IMR-90 (cell line): ENCODE data around the gene YPEL1. TPM values are rescaled to one million over a fixed set of nuclear protein-coding genes. Genes with fewer than 3 reads are reported as not detected.

ENCODE experiments used
- ATAC-seq: fragments of 200-7000 bp; cut with Tn5 transposase; 2 replicates; pipeline ENCODE4 v1.9.1; 2020; ENCODE audit warnings: low read depth, mild to moderate bottlenecking, moderate library complexity
- BruUV-seq: library from RNA; stranded (reverse); fragments of 400-500 nt; replicated peaks from 2 replicates; lab custom pipeline; 2021; lab: Mats Ljungman, UMichigan
- CTCF ChIA-PET: fragments of 300-600 bp; formaldehyde crosslinking; extraction: SDS; loops from one replicate; lab custom pipeline; 2021; ENCODE audit warnings: antibody characterized with exemption; lab: Yijun Ruan, JAX
- POLR2A ChIA-PET: fragments of 300-600 bp; sonication (Branson Sonifier 250); formaldehyde crosslinking; loops from one replicate; lab custom pipeline; 2022; ENCODE audit warnings: antibody characterized with exemption; ENCODE audit not compliant: unreplicated experiment; lab: Charles Lee
- DNase-seq: peaks from one replicate; pipeline ENCODE4 v3.0.0; 2013
- H2AFZ ChIP-seq: replicated peaks from 2 replicates; pipeline ENCODE3; 2013; ENCODE audit warnings: low read length, mild to moderate bottlenecking; ENCODE audit not compliant: poor library complexity
- H2AK5ac ChIP-seq: 2 replicates; pipeline ENCODE4 v1.6.1; 2013; ENCODE audit warnings: low read depth, low read length, inconsistent platforms
- H2AK9ac ChIP-seq: replicated peaks from 2 replicates; pipeline ENCODE3; 2013; ENCODE audit warnings: mild to moderate bottlenecking, low read depth, low read length, moderate library complexity; ENCODE audit not compliant: poor library complexity
- H2BK120ac ChIP-seq: 2 replicates; pipeline ENCODE4 v1.6.1; 2013; ENCODE audit warnings: low read depth, low read length, inconsistent platforms
- H2BK15ac ChIP-seq: 3 replicates; pipeline ENCODE4 v1.6.1; 2013; ENCODE audit warnings: low read depth, low read length, inconsistent platforms
- H2BK20ac ChIP-seq: 2 replicates; pipeline ENCODE4 v1.6.1; 2013; ENCODE audit warnings: low read depth, mild to moderate bottlenecking, inconsistent platforms, low read length, moderate library complexity
- H2BK5ac ChIP-seq: 2 replicates; pipeline ENCODE4 v1.6.1; 2013; ENCODE audit warnings: mild to moderate bottlenecking, low read depth, low read length, inconsistent platforms; ENCODE audit not compliant: poor library complexity, severe bottlenecking
- H3K14ac ChIP-seq: replicated peaks from 2 replicates; pipeline ENCODE4 v1.6.1; 2013; ENCODE audit warnings: low read depth, low read length, inconsistent platforms
- H3K18ac ChIP-seq: 2 replicates; pipeline ENCODE4 v1.6.1; 2013; ENCODE audit warnings: low read depth, low read length, control low read depth
- H3K23ac ChIP-seq: 2 replicates; pipeline ENCODE4 v1.6.1; 2013; ENCODE audit warnings: low read depth, low read length, inconsistent platforms
- H3K27ac ChIP-seq: 2 replicates; pipeline ENCODE4 v1.5.1; 2013; ENCODE audit warnings: mild to moderate bottlenecking, control low read depth, low read length; ENCODE audit not compliant: insufficient read depth
- H3K27me3 ChIP-seq: 2 replicates; pipeline ENCODE4 v1.6.1; 2013; ENCODE audit warnings: low read length; ENCODE audit not compliant: control insufficient read depth, insufficient read depth
- H3K36me3 ChIP-seq: 2 replicates; pipeline ENCODE4 v1.6.1; 2013; ENCODE audit warnings: low read length, mixed read lengths; ENCODE audit not compliant: control insufficient read depth, insufficient read depth
- H3K4ac ChIP-seq: 2 replicates; pipeline ENCODE4 v1.6.1; 2013; ENCODE audit warnings: low read depth, low read length, inconsistent platforms
- H3K4me1 ChIP-seq: 2 replicates; pipeline ENCODE4 v1.6.1; 2013; ENCODE audit warnings: low read length, mixed read lengths; ENCODE audit not compliant: control insufficient read depth, insufficient read depth
- H3K4me2 ChIP-seq: 2 replicates; pipeline ENCODE4 v1.6.1; 2013; ENCODE audit warnings: low read depth, mild to moderate bottlenecking, control low read depth, low read length, moderate library complexity
- H3K4me3 ChIP-seq: 2 replicates; pipeline ENCODE4 v1.5.1; 2013; ENCODE audit warnings: low read depth, mild to moderate bottlenecking, control low read depth, low read length, moderate library complexity; ENCODE audit not compliant: insufficient read depth
- H3K56ac ChIP-seq: 2 replicates; pipeline ENCODE4 v1.6.1; 2013; ENCODE audit warnings: low read length, inconsistent platforms; ENCODE audit not compliant: insufficient read depth; ENCODE audit errors: extremely low read depth
- H3K79me1 ChIP-seq, 2 experiments: 2 replicates each; pipeline ENCODE4 v1.6.1; 2013; ENCODE audit warnings: low read length in 2 of 2, inconsistent platforms in 1 of 2, low read depth in 1 of 2
- H3K9ac ChIP-seq: 2 replicates; pipeline ENCODE4 v1.6.1; 2013; ENCODE audit warnings: low read depth, low read length, control low read depth
- H3K9me1 ChIP-seq: 2 replicates; pipeline ENCODE4 v1.6.1; 2013; ENCODE audit warnings: low read length, inconsistent platforms; ENCODE audit not compliant: insufficient read depth
- H3K9me3 ChIP-seq: 2 replicates; pipeline ENCODE4 v1.6.1; 2013; ENCODE audit warnings: low read length; ENCODE audit not compliant: control insufficient read depth, insufficient read depth
- H4K20me1 ChIP-seq: 2 replicates; pipeline ENCODE4 v1.6.1; 2013; ENCODE audit warnings: low read length, inconsistent platforms; ENCODE audit not compliant: insufficient read depth
- H4K5ac ChIP-seq: 2 replicates; pipeline ENCODE4 v1.6.1; 2013; ENCODE audit warnings: mild to moderate bottlenecking, low read depth, low read length, control low read depth
- H4K8ac ChIP-seq, 2 experiments: 2 replicates each; pipeline ENCODE4 v1.6.1; 2013; ENCODE audit warnings: low read depth in 2 of 2, low read length in 2 of 2, control low read depth in 1 of 2, inconsistent platforms in 1 of 2
- H4K91ac ChIP-seq: 2 replicates; pipeline ENCODE4 v1.6.1; 2013; ENCODE audit warnings: low read depth, low read length, inconsistent platforms; ENCODE audit not compliant: insufficient read depth
- BHLHE40 ChIP-seq: fragments of 150-350 bp; IDR thresholded peaks from 2 replicates; pipeline ENCODE4 v1.6.1; 2016; ENCODE audit warnings: mild to moderate bottlenecking, low read depth, low read length
- CHD1 ChIP-seq: IDR thresholded peaks from 2 replicates; pipeline ENCODE4 v1.6.1; 2012; ENCODE audit warnings: low read depth, low read length, improper control_type of control experiment
- MAZ ChIP-seq: IDR thresholded peaks from 2 replicates; pipeline ENCODE4 v1.6.1; 2012; ENCODE audit warnings: low read depth, mild to moderate bottlenecking, low read length, improper control_type of control experiment, moderate library complexity, borderline replicate concordance
- RAD21 ChIP-seq: IDR thresholded peaks from 2 replicates; pipeline ENCODE4 v1.6.1; 2012; ENCODE audit warnings: low read length, improper control_type of control experiment
- RFX5 ChIP-seq: IDR thresholded peaks from 2 replicates; pipeline ENCODE4 v1.8.0; 2012; ENCODE audit warnings: low read depth, mild to moderate bottlenecking, low read length, moderate library complexity
- WGBS, 2 experiments: methylation state at CpG; one replicate each; pipeline versions ENCODE4 v1.1.5 to v1.1.7; 2013; ENCODE audit warnings: missing lambda C conversion rate in 2 of 2; ENCODE audit not compliant: insufficient read length in 1 of 2; ENCODE audit errors: extremely low coverage in 2 of 2; 5-methylcytosine and 5-hydroxymethylcytosine counted together
- dilution Hi-C: fragments of 300-500 bp; cut with HindIII; formaldehyde crosslinking; loops from one replicate; pipeline ENCODE4 v1.14.3; 2018; ENCODE audit warnings: low sequenced_read_pairs; ENCODE audit not compliant: unreplicated experiment
- in situ Hi-C: fragments of 300-500 bp; cut with MboI; formaldehyde crosslinking; loops from 3 replicates; pipeline ENCODE4 v1.14.3; 2019; ENCODE audit warnings: low sequenced_read_pairs, inconsistent platforms, mixed read lengths
- intact Hi-C: fragments of 100-400 bp; cut with micrococcal nuclease; formaldehyde crosslinking; loops from 2 replicates; pipeline ENCODE4 v1.10.0; 2022
- polyA plus RNA-seq, 3 experiments: library from polyadenylated mRNA; depleted of rRNA; stranded (reverse); fragments of >200 nt; gene quantifications; 2 replicates each; pipeline ENCODE4 v1.2.3, GENCODE V29; 2012; ENCODE audit warnings: low replicate concordance in 1 of 3
- total RNA-seq: library from RNA; depleted of rRNA; stranded (reverse); fragments of >200 nt; gene quantifications from 2 replicates; pipeline ENCODE4 v1.2.3, GENCODE V29; 2012
- TF ChIP-seq, protein P1 (sequence below): fragments of 150-350 bp; IDR thresholded peaks from 2 replicates; pipeline ENCODE4 v1.6.1; 2016; ENCODE audit warnings: low read depth, mild to moderate bottlenecking, low read length, moderate library complexity, borderline replicate concordance
- TF ChIP-seq, protein P2 (sequence below): conservative IDR thresholded peaks from 2 replicates; pipeline ENCODE4 v1.5.1; 2012; ENCODE audit warnings: mild to moderate bottlenecking, low read depth, low read length, improper control_type of control experiment

Gene YPEL1
- total and polyA plus RNA-seq, 2 of the 4 experiments (the other 2 are of a cell fraction): 0.72 to 1.3 TPM

DNA sequence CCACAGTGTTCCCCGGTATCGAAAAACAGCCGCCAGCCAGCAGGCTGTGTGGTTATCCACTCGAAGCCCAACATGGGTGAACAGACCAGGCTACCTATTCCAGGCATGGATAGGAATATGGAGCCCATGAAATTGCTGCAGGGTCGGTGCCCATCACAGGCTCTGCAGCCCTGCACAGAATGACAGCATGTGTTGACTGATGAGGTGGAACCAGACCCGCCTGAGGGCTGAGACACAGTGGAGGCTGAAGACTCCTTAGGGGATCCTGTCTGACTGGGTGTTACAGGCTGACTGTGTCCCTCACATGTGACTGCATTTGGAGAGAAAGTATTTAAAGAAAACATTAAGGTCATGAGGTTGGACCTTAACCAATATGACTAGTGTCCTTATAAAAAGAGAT lies 6.2 kb upstream of the YPEL1 start:
- no peaks in the 10 kb centered on the region; the same call in 1 of the 2 replicates for H4K20me1 ChIP-seq
- H2BK20ac ChIP-seq: no peak overlapping the region
- no peak overlapping the region for H2BK5ac ChIP-seq
- H3K79me1 ChIP-seq: no peaks in the 10 kb centered on the region
- no peak overlapping the region for H3K4me2 ChIP-seq
- H3K4ac ChIP-seq: no peak overlapping the region
- H3K14ac ChIP-seq: no peak overlapping the region
- no peak overlapping the region for H3K9ac ChIP-seq
- H2AK9ac ChIP-seq: no peak overlapping the region
- H2BK15ac ChIP-seq: no peak overlapping the region
- 90% methylated on average over 4 of the region's 6 CpGs; no CpG with 5 or more reads in 1 of the 2 experiments for WGBS, 2 experiments
- peaks cover 7% of the 10 kb centered on the region; the same call in 1 of the 2 replicates for H3K4me1 ChIP-seq
- no peak overlapping the region for H2AK5ac ChIP-seq
- no peaks in the 10 kb centered on the region for H3K9me3 ChIP-seq
- DNase-seq: no peak
- peaks cover 9% of the 10 kb centered on the region for H3K9me1 ChIP-seq
- H3K23ac ChIP-seq: no peak overlapping the region
- no peak for TF ChIP-seq CHD1
- no peak for TF ChIP-seq MAZ
- TF ChIP-seq RFX5: no peak
- TF ChIP-seq, protein P1, sequence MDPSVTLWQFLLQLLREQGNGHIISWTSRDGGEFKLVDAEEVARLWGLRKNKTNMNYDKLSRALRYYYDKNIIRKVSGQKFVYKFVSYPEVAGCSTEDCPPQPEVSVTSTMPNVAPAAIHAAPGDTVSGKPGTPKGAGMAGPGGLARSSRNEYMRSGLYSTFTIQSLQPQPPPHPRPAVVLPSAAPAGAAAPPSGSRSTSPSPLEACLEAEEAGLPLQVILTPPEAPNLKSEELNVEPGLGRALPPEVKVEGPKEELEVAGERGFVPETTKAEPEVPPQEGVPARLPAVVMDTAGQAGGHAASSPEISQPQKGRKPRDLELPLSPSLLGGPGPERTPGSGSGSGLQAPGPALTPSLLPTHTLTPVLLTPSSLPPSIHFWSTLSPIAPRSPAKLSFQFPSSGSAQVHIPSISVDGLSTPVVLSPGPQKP: no peak
- TF ChIP-seq RAD21: no peak
- TF ChIP-seq BHLHE40: no peak
- TF ChIP-seq, protein P2, sequence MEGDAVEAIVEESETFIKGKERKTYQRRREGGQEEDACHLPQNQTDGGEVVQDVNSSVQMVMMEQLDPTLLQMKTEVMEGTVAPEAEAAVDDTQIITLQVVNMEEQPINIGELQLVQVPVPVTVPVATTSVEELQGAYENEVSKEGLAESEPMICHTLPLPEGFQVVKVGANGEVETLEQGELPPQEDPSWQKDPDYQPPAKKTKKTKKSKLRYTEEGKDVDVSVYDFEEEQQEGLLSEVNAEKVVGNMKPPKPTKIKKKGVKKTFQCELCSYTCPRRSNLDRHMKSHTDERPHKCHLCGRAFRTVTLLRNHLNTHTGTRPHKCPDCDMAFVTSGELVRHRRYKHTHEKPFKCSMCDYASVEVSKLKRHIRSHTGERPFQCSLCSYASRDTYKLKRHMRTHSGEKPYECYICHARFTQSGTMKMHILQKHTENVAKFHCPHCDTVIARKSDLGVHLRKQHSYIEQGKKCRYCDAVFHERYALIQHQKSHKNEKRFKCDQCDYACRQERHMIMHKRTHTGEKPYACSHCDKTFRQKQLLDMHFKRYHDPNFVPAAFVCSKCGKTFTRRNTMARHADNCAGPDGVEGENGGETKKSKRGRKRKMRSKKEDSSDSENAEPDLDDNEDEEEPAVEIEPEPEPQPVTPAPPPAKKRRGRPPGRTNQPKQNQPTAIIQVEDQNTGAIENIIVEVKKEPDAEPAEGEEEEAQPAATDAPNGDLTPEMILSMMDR: no peak
- H3K4me3 ChIP-seq: no peak overlapping the region
- H2AFZ ChIP-seq: no peak overlapping the region
- H2BK120ac ChIP-seq: no peak overlapping the region
- no peak overlapping the region for H3K18ac ChIP-seq
- 0 out of 2 replicates have a peak, but pooled peaks cover 2% of the 10 kb centered on the region for H3K27me3 ChIP-seq
- intact Hi-C loops: no loop called here
- BruUV-seq: no TSS peak
- in situ Hi-C loops: no loop called here
- no peak overlapping the region for H3K27ac ChIP-seq
- H3K36me3 ChIP-seq: no peaks in the 10 kb centered on the region
- ChIA-PET CTCF (no interaction called here), POLR2A (no interaction called here)
- no peak overlapping the region for H3K56ac ChIP-seq
- no peak overlapping the region for H4K8ac ChIP-seq
- ATAC-seq: no peak
- no peak overlapping the region for H4K91ac ChIP-seq
- dilution Hi-C loops: no loop called here
- H4K5ac ChIP-seq: no peak overlapping the region
